ENCODE results near the gene GGA2.

GGA2 gene

GRCh38 chr16:23494188-23494587 is 16.1 kb downstream of the GGA2 start:
- ChIA-PET CTCF (no interaction called here), POLR2A (no interaction called here)
- no peaks in the 10 kb centered on the region; the same call in 1 of the 2 replicates for H3K4me1 ChIP-seq (ENCODE audit: control insufficient read depth, insufficient read depth, low read length)
- TF ChIP-seq WT1 (tag by site-specific recombination; IDR thresholded peaks at IDR 0.05) = no peak
- TF ChIP-seq ZBTB1 (tag by site-specific recombination; IDR thresholded peaks at IDR 0.05) = no peak
- no peak for TF ChIP-seq ZNF658 (tag by site-specific recombination; IDR thresholded peaks at IDR 0.05)
- TF ChIP-seq ZNF76 (tag by site-specific recombination; IDR thresholded peaks at IDR 0.05; ENCODE audit: borderline replicate concordance, low read depth) = no peak
- TF ChIP-seq YY1 (tag by site-specific recombination; IDR thresholded peaks at IDR 0.05) = no peak
- H3K9me3 ChIP-seq (ENCODE audit: control insufficient read depth, insufficient read depth, low read depth, low read length) = no peaks in the 10 kb centered on the region
- no peak overlapping the region for H3K27ac ChIP-seq (ENCODE audit: extremely low read depth, low read depth, low read length)
- H3K36me3 ChIP-seq (ENCODE audit: control insufficient read depth in 2 of 2, insufficient read depth in 1 of 2, low read length in 2 of 2) = peaks cover 29 to 69% of the 10 kb centered on the region in 2 experiments; a peak in 2 of 3 replicates
- no peak overlapping the region for H3K4me3 ChIP-seq (ENCODE audit: low read depth, low read length)

DNA sequence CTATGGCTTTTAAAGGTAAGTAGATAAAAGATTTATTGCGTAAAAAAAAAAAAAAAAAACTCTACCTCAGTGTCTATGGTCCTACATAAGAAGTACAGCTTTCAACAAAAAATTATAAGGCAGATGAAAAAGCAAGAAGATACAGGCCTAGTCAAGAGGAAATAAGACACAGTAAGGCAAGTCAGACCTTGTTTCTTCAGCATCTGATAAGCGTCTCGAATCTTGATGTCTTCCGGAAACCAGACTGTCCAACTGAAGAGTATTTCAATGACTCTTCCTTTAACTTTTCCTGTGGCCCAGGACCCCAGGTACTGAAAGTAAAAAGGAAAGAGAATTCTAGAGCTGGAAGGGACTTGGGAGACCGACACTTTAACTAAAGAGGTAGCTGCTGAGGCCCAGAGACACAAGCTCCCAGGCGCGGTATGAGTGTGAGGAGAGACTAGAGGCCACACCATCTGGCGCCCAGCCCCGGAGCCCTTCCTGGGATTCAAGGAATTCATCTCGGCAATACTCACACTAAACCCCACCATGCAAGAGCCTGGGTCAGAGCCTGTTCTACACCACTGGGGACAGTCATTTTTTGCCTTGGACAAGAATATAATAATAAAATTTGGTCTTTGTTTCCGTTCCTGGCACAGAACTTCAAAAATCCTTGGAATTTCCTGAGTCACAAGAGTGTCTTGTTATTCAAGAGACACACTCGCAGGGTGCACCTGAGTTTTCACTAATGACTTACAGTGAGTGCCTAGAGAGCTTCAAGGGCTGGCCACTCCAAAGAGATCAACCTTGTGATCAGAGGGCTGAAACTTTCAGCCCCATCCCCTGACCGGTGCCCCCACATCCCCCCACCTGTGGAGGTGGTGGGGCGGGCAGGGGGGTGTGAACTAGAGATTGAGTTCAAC is 18.6 kb downstream of the GGA2 start:
- CTCF ChIA-PET = interaction anchor here (0.7 to 1.7 kb wide), 3 partner anchors 10 to 86 kb away, joined by 3 to 9 read pairs (median 4); no protein-coding TSS in a partner anchor
- no peak overlapping the region for H3K27ac ChIP-seq (ENCODE audit: extremely low read depth, low read depth, low read length)
- peaks cover 30 to 92% of the 10 kb centered on the region in 2 experiments; a peak in 2 of 3 replicates for H3K36me3 ChIP-seq (ENCODE audit: control insufficient read depth in 2 of 2, insufficient read depth in 1 of 2, low read length in 2 of 2)
- no peaks in the 10 kb centered on the region for H3K9me3 ChIP-seq (ENCODE audit: control insufficient read depth, insufficient read depth, low read depth, low read length)
- POLR2A ChIA-PET = no interaction called here
- H3K4me1 ChIP-seq (ENCODE audit: control insufficient read depth, insufficient read depth, low read length) = no peaks in the 10 kb centered on the region
- no peak for TF ChIP-seq KLF7 (tag by site-specific recombination; IDR thresholded peaks at IDR 0.05; ENCODE audit: borderline replicate concordance)
- no peak for TF ChIP-seq ZNF660 (tag by site-specific recombination; IDR thresholded peaks at IDR 0.05)
- TF ChIP-seq ATF2 (tag by site-specific recombination; IDR thresholded peaks at IDR 0.05; ENCODE audit: low read depth) = no peak
- TF ChIP-seq SCRT1 (tag by site-specific recombination; IDR thresholded peaks at IDR 0.05; ENCODE audit: borderline replicate concordance) = no peak
- no peak for TF ChIP-seq HOXA7 (CRISPR knock-in tag; IDR thresholded peaks at IDR 0.05; ENCODE audit: borderline replicate concordance)
- no peak for TF ChIP-seq YY1 (tag by site-specific recombination; IDR thresholded peaks at IDR 0.05)
- TF ChIP-seq ZNF626 (tag by site-specific recombination; IDR thresholded peaks at IDR 0.05) = no peak
- TF ChIP-seq ZNF274 (IDR thresholded peaks at IDR 0.05; ENCODE audit: low read length) = no peak
- no peak for TF ChIP-seq ZNF274 (tag by site-specific recombination; IDR thresholded peaks at IDR 0.05; ENCODE audit: borderline replicate concordance)
- no peak for TF ChIP-seq ZNF416 (tag by site-specific recombination; IDR thresholded peaks at IDR 0.05)
- TF ChIP-seq SCRT2 (tag by site-specific recombination; IDR thresholded peaks at IDR 0.05) = no peak
- TF ChIP-seq ZNF645 (tag by site-specific recombination; IDR thresholded peaks at IDR 0.05) = no peak
- TF ChIP-seq, protein P1, sequence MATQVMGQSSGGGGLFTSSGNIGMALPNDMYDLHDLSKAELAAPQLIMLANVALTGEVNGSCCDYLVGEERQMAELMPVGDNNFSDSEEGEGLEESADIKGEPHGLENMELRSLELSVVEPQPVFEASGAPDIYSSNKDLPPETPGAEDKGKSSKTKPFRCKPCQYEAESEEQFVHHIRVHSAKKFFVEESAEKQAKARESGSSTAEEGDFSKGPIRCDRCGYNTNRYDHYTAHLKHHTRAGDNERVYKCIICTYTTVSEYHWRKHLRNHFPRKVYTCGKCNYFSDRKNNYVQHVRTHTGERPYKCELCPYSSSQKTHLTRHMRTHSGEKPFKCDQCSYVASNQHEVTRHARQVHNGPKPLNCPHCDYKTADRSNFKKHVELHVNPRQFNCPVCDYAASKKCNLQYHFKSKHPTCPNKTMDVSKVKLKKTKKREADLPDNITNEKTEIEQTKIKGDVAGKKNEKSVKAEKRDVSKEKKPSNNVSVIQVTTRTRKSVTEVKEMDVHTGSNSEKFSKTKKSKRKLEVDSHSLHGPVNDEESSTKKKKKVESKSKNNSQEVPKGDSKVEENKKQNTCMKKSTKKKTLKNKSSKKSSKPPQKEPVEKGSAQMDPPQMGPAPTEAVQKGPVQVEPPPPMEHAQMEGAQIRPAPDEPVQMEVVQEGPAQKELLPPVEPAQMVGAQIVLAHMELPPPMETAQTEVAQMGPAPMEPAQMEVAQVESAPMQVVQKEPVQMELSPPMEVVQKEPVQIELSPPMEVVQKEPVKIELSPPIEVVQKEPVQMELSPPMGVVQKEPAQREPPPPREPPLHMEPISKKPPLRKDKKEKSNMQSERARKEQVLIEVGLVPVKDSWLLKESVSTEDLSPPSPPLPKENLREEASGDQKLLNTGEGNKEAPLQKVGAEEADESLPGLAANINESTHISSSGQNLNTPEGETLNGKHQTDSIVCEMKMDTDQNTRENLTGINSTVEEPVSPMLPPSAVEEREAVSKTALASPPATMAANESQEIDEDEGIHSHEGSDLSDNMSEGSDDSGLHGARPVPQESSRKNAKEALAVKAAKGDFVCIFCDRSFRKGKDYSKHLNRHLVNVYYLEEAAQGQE (tag by site-specific recombination; IDR thresholded peaks at IDR 0.05) = no peak
- TF ChIP-seq ZNF292 (tag by site-specific recombination; IDR thresholded peaks at IDR 0.05; ENCODE audit: borderline replicate concordance, low read depth) = no peak
- TF ChIP-seq ZNF704 (tag by site-specific recombination; IDR thresholded peaks at IDR 0.05) = no peak
- no peak for TF ChIP-seq ZNF341 (tag by site-specific recombination; IDR thresholded peaks at IDR 0.05; ENCODE audit: low read depth)
- no peak for TF ChIP-seq ZNF843 (tag by site-specific recombination; IDR thresholded peaks at IDR 0.05)
- no peak overlapping the region for H3K4me3 ChIP-seq (ENCODE audit: low read depth, low read length)

Measured in HEK293 (cell line).